DND-41 (cell line): ENCODE data around the gene PI4KB.

Experiments used
- EZH2 ChIP-seq: IDR thresholded peaks from 3 replicates; pipeline ENCODE4 v1.6.1; 2012; ENCODE audit warnings: borderline replicate concordance, low read depth, mild to moderate bottlenecking, moderate library complexity, low read length, inconsistent platforms; ENCODE audit not compliant: severe bottlenecking
- TF ChIP-seq, protein P1 (sequence below): IDR thresholded peaks from 2 replicates; pipeline ENCODE4 v1.5.1; 2012; ENCODE audit warnings: borderline replicate concordance, low read length, moderate library complexity, mild to moderate bottlenecking; ENCODE audit not compliant: poor library complexity, severe bottlenecking; ENCODE audit errors: extremely low read depth

- TF ChIP-seq, protein P1, sequence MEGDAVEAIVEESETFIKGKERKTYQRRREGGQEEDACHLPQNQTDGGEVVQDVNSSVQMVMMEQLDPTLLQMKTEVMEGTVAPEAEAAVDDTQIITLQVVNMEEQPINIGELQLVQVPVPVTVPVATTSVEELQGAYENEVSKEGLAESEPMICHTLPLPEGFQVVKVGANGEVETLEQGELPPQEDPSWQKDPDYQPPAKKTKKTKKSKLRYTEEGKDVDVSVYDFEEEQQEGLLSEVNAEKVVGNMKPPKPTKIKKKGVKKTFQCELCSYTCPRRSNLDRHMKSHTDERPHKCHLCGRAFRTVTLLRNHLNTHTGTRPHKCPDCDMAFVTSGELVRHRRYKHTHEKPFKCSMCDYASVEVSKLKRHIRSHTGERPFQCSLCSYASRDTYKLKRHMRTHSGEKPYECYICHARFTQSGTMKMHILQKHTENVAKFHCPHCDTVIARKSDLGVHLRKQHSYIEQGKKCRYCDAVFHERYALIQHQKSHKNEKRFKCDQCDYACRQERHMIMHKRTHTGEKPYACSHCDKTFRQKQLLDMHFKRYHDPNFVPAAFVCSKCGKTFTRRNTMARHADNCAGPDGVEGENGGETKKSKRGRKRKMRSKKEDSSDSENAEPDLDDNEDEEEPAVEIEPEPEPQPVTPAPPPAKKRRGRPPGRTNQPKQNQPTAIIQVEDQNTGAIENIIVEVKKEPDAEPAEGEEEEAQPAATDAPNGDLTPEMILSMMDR: no peak
- no peak for TF ChIP-seq EZH2
Measured at GRCh38 chr1:151282883-151283725, 44.1 kb downstream of the PI4KB start.
